ENCODE results near the gene NLGN1.

The NLGN1 gene

DNA sequence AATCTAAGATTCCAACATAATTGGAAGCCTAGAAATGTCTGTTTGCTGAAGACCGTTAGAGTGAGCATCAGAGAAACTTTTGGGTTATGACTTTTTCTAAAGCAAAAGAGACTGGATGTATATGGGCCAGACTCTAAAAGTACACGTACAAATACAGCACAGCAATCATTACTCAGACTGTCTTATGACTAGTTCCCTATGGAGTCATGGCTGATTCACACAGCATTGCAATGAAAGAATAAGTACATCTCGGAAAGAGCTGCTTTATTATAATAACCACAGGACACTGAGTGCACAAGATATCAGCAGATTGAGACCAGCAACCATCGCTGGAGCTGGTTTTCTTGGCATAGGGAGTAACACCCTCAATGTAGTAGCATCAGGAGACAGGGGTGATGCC, 618.6 kb downstream of the NLGN1 start:
- DNase-seq: no peak

DNA sequence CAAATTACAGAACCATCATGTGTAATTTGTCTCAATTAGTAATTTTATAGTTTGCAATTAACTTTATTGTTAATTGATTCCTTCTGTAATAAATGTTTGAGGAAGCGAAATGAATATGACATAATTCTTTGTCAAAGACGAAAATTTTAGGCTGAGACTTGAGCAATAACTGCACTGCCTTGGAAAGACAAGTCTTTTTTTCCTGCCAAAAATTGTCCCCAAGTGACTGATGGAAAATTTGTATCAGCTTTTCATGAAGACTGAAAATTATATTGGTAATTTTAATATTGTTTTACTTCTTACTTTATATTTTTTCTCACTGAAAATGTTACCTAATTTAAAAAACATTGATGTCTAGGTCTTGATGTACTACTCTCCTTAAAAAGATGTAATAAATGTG, 622.6 kb downstream of the NLGN1 start:
- DNase-seq: no peak

DNA sequence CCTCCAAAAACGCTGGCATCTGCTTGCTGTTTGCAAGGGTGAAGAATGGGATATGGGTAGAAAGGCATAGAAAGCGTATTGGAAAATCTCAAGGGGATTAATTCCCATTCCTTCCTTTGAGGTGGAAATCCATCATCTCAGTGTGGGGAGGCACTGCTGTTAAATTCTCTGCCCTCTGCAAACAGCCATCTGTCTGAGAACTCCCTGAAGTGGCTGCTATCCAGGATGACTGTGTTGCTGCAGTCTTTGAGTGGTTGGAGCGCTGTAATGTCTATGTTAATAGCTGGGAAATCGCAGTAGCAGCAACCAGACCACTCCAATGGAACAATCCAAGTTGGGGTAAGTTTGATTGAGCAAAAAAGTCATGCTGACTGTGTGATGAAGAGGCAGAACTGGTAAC, 625.9 kb downstream of the NLGN1 start:
- no peak for DNase-seq

DNA sequence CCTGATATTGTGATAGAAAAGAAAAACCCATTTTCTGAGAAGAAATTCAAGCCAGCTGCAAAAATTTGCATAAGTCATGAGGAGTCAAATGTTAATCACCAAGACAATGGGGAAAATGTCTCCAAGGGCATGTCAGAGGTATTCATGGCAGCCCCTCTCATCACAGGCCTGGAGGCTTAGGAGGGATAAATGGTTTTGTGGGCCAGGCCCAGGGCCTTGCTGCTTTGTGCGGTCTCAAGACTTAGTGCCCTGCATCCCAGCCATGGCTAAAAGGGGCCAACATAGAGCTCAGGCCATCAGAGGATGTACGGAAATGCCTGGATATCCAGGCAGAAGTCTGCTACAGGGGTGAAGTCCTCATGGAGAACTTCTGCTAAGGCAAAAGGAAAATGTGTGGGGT, 631.1 kb downstream of the NLGN1 start:
- no peak for DNase-seq

DNA sequence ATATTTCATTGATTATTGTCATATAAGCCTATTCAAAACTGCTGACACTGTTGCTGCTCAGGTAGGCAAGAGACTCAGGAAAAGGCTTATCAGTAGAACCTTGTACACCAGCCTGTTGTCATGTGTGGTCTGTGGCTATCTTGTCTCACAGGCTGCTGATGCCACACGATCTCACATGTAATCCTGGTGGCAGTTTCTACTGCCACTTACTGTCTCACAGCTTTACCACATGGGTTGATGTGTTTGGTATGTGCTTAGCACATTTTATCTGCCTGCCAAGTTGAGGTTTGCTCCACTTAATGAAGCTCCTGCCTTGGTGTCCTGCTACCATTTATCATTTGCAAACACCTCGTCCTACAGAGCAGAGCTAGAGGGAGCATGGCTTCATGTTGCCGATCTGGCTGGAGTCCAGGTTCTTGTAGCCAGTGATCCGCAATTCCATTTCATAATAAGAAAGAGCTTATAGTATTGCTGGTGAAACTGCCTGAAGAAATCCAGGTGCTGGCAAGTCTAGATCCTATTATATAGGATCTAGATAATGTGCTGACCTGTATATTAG, 637.9 kb downstream of the NLGN1 start:
- DNase-seq: no peak

DNA sequence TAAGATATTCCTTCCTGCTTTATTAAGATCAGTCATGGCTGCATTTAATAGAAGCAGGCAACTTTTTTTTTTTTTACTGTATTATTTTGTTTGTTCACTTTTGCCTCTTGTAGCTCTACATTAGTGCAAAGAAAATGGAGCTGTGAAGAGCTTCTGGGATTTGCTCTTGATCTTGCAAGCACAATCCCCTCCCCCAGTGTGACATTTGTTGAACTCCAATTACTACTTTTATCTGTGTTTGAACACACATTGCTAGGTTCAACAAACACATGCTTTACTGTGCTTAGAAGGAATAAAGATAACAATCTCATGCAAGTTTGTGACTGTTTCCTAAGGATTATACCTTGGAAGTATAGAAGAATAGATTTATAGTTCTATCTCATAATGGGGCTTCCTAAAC, 648.8 kb downstream of the NLGN1 start:
- DNase-seq: no peak

DNA sequence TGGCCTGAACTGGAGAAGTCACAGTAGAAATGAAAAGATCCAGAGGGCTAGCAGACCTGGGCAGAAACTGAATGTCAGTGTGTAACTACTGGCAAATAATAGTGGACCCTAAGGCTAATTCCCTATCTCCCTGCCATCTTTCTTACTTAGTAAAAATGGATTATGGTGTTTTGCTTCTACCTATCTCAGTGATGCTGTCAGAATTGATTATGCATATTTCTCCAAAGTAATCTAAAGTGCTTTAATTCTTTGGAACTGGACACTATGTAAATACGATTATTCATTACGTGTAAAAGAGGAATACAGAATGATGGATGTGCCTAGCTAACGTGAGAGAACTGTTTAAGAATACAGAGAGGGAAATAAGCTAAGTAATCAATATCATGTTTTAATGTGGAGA, 651.9 kb downstream of the NLGN1 start:
- DNase-seq: no peak

DNA sequence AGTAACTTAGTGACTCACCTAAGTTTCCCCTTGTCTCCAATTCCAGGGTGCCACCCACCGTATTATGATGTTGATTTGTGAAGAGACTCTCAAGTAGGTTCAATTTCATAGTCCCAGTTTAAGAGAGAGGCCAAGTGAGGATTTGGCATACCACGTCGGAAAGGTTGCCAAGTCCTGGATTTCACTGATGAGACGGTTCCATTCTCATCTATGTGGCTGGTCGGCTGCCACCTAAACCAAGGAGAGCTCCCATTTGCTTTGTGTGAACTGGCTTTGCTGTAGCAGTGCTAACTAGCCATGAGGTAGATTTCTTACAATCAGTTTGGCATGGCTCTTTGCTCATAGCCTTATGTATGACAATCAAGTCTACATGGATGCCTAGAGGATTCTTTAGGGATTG, 653.6 kb downstream of the NLGN1 start:
- no peak for DNase-seq

DNA sequence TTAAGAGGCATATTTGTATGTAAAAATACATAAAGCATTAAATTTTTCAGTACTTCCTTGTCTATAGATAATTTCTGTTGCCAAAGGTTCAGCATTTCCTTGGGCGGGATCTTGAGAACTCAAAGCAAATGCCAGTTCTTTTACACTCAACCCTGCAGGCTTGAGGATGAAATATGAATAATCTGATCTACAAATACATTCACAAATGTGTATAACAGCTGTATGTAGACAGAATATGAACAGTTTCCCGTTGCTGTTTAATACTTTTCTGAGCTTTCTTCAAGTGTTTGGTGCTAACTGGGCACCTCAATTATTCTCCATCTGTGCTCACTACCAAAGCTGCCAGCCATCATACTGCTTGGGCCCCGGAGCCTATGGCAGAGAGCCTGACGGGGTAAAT, 661.3 kb downstream of the NLGN1 start:
- DNase-seq: no peak

DNA sequence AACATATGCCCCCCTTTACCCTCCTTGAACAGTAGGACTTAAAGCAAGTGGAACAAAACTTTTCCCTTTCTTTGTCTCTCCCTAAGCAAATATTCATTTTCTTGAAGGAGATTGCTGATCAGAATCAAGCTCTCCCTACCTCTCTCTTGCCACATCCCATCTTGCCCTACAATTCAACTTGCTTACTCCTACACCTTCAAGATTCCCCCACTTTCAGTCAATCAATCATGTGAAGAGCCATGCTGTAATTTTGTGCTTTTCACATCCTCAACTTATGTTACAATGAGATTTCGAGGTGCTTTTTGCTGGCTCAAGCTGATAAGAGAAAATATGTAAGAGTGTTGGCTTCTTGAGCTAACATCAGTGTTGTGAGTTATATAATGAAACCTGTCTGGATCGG, 662.9 kb downstream of the NLGN1 start:
- DNase-seq: no peak

DNA sequence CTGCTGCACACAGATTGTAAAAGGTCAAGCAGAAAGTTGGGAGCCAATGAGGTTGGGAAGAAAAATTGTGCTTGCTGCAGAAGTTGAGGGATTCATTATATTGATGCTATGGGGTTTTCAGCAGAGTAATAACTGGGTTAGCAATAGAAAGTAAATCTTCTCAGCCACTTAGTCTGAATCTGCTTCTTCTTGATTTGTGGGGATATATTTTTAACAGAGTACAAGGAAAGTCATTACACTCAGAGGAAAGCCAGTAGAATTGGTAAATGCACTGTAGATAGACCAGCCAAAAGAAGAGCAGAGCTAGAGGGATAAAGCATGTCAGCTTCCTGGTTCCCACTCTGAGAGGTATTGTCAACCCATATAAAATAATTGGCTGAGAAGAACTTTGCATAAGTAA, 663.6 kb downstream of the NLGN1 start:
- DNase-seq: no peak

DNA sequence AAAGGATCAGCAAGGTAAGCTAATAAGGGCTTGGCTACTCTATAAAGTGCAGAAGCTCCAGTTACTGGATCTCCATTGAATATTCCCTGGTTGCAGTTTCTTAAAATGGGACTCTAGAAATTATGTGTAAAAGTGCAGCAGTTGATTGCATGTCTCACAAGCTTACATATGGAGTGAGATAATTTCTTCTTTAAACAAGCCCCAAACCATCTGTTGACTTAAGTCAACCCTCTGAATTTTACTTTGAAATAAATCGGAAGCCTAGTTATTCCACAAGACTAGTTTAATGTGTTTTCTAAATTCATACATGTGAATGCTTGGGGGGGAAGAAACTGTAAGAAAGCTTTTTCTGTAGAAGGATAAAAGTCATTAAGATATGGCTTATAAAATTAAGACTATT, 664.2 kb downstream of the NLGN1 start:
- DNase-seq: no peak

DNA sequence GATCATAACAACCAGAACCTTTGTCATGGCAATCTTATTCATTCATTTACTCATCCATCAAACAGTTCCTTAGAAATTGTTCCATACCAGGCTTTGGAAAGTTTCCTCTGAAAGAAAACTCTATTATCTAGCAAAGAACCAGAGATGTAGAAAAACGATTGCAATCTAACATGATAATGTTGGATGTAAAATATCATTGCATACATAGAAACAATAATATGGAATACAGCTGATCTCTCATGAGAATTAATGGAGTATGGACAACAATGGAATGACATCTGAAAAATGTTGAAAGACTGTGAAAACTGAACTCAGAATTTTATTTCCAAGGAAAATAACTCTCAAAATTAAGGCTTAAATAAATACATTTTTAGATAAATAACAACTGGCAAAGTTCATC, 665.4 kb downstream of the NLGN1 start:
- DNase-seq: no peak

DNA sequence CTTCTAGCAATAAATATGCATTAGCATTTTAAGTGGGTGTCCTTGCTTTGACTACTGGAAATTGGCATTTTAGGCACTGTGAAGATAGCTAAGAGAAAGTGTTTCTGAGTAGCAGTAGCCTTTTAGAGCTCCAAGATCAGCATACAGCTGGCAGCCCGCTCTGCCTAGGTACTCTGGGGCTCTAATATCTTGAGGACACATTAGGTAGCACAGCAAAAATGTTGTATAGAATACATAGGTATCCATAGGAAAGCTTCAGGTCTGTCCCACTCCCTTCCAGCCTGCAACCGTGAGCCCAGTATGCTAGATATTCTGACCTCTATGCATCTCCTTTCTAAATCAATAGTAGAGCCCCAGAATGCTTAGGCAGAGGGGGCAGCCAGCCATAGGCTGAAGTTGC, 670.5 kb downstream of the NLGN1 start:
- DNase-seq: no peak

DNA sequence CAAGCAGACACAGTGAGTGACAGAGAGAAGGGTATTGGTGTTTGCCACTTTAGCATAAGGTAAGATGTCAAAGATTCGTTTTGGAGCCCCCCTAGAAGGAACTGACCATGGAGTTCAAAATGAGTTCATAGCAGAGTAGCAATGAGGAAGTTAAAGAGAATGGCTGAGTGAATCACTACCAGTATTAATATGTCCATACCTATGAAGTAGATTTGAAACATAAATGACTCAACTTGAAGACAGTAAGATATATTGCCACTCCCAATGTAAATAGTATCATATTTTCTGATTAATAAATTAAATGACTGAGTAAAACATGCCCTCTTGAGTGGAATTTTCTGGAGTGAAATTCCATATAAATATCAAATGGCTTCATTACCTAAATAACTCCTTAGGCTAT, 675.1 kb downstream of the NLGN1 start:
- no peak for DNase-seq

DNA sequence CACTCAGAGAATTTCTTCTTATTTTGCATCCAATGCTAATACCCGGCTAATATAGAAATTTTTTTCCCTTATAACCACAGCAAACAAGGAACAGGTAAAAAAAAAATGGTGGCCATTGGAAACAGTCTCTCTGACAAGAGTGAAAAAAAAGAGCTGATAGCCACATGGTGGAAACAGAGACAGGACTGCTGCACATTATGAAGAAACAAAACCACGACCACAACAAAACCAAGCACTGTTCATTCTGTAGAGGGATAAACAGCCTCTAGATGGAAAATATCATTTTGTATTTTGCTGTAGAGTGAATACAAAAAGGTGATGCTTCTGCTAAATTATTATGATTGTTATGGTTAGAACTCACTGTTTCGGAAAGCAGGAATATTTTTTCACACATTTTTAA, 686.2 kb downstream of the NLGN1 start:
- no peak for DNase-seq

DNA sequence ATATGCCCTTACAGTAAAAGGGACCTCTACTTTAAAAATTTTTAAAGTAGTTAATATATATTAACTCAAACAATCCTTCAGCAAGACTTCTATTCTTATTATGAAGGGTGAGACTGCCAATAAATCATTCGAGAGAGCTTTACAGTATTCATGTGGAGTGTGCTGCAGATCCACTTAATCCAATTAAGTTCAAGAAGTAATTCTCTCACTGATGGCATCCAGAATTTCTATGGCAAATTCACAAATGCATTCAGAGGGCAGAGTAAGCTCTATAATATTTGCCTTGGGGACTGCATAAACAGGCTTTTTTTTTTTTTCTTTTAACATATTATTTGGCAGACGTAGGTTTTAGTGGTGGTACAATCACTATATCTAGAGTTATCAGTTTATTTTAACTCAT, 692.0 kb downstream of the NLGN1 start:
- DNase-seq: no peak

DNA sequence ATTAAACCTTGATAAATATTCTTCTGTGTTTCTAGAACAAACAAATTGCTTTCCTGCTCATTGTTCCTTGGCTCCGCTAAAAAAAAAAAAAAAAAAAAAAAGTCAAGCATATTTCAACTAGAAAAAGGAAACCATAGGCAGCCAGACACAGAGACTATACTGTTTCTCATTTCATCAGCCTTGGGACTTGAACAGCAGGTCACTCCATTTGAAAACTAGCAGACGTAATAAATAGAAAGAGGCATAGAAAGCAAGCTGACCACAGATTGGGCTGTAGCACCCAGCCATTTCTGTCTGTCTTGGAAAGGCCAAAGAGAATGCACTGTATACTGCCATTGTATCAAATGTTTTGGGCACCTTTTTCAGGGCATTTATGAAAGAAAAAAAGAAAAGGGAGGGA, 697.1 kb downstream of the NLGN1 start:
- no peak for DNase-seq

DNA sequence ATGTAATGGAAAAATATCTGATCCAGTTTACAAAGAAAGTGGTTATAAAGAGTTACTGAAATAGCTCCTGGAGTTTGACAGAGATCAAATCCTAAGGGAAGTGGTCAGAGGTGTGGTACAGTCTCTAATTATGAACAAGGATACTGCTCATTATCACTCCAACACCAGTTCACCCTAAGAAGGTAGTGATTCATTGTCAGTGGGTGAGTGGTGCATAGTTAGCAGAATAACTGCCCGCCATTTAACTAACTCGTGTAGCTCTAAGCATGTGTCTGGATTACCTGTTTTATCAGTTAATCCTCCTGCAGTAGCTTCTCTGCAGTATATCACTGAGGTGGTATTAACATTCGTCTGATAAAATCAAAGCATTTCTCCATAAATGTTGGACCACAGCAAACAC, 700.1 kb downstream of the NLGN1 start:
- no peak for DNase-seq

DNA sequence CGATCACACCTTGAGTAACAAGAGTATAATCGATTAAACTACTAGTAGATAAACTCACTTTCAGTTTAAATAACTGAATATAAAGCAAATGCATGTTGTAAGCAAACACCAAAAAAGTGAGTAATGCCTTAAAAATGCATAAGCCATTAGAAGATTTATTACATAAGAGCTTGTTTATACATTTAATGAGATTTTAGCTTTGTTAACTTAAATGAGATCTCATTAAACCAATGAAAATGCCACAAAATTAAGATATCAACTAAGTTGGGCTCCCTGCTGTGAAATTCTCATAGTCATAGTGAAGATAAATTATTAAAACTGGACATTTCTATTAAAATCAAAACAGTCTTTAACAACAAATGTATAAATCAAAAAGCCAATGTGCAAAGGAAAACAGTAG, 701.2 kb downstream of the NLGN1 start:
- no peak for DNase-seq

DNA sequence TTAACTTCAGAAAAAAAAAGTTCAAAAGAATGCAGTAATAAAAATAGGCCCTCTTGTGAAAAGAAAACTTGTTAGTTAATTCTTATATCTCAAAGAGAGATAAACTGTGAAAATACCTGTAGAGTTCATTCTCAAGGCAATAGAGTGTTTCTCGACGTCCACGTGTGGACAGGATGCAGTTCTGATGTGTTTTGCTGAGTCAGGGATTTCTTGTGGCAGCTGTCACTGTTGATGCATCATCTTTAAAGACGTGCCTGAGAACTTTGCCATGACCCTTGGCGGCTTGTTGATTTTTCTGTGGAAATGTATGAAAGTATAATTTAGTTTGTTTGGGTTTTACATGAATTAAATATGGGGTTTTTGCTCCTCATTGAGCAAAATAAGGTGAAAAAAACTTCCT, 702.2 kb downstream of the NLGN1 start:
- DNase-seq: no peak

DNA sequence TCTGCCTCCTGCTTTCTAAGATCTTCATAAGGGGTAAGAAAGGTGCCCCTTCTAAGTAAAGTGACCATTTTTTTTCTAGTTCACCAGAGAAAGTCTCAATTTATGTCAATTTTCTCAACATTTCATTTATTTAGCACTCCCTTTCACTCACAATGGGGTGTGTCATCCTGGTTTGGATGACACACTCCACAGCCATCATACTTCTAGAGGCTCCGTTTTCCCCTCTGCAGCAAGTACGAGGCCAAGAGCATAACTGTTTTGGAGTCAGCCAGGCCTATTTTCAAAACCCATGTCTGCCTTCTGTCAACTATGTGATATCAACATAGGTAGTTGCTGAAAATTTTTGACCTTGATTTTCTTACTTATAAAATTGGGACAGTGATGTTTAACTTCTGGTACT, 703.2 kb downstream of the NLGN1 start:
- DNase-seq: no peak

DNA sequence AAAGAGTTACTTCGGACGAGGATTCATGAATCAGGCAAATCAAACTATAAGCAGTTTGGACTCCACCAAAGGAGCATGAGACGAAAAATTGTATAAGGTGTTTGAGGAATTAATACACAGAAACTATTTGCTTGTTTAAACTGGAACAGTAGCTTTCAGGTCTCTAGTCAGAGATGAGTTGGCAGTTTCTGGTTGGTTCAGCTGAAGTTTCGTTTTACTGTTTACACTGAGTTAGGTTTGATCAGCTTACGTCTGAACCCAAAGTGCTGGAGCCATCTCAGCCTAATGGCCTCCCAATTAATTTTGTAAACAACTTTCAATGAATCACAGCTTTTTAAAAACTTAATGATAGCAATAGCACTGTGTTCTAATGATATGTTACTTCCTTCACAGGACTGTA, 703.7 kb downstream of the NLGN1 start:
- DNase-seq: no peak

DNA sequence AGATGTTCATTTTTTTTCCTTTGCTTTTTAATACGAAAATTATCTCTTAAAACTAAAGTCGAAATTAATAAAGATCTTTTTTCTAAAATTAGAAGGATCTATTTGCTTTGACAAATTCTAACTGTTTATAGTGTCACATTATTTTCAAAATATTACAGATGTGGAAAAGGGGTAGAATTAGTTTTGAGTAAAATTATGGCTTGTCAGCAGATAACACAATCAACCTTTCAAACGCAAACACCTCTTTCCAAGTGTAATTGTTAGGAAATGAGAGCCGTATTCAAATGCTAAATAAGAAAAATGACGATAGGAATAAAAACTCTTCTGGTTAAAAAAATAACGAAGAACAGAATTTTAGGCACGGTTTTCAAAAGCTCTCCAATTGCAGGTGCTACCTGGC, 704.7 kb downstream of the NLGN1 start:
- no peak for DNase-seq

DNA sequence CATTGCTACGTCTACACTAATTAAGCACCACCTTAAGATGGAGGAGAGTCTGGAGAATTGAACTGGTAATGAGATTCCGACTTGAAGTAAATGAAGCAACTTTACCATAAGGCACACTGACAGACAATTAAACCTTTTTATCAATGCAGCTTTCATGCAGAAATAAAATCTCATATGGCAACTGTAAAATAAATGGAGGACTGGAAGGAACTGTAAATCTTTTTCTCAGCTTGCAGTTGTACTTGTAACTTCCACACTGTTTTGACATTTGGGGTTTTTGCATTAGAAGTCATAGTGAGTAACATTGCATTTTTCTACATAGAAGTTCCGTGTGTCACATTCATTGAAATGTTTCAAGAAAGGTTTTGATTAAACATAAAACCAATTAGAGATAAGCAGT, 705.3 kb downstream of the NLGN1 start:
- no peak for DNase-seq

DNA sequence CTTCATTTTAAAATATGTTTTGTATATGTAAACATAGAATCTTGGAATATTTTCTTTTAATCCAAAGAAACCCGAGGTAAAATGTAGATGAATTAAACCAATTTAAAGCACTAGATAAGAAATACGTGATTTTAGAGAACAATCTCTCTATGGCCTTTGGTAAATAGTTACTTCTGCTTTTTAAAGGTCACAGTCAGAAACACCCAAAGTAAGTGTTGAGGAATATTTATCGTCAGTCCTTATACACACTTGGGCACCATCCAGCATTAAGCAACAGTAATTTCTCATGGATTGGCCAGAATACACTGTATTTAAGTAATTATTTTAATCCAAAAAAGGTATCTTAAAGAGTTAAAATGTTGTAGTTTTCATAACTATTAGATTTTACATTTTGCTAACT, 713.2 kb downstream of the NLGN1 start:
- DNase-seq: peak; percentile 4 to 55 (median 42)

All from suppressor macrophage treated with lipopolysaccharide for 1 hour (primary cell).